GM21360 (cell line): ENCODE results near the gene KRT7.
A peak's percentile ranks its signal among the peaks of the same experiment; 100 is the strongest.
"Not testable (repeated sequence)": the region's sequence is repeated elsewhere in the genome, so short reads cannot be mapped to it uniquely, and the experiment has no call there.

Experiments
- ATAC-seq: cut with Tn5 transposase; IDR thresholded peaks from one replicate; pipeline ENCODE4 v1.9.1; 2021; ENCODE audit warnings: mild to moderate bottlenecking, moderate library complexity; ENCODE audit not compliant: unreplicated experiment

KRT7 gene

DNA sequence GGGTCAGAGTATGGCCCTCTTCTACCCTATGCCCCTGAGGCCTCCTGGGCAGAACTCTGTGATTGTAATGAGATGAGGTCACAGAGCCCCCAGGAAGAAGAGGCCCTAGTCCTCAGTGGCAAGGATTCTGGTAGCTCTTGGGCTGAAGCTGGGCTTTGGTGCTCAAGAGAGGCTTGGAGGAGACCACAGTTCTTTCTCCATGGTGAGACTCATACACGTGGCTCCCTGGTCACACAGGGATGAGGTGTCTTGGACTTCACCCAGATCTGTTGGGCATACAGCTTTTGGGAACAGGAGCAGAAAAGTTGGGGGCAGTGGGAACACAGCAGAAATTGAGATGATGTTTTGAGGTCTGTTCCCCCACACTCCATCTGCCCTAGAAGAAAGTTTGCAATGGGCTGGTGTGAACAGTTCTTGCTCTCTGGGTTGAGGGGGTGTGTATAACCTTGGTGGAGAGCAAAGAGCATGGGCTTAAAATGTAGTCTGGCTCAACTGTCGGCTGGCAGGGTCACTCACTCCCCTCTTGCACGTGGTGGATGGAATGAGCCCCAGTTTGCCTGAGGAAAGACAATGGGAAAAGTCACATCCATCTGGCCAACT, 41.6 kb downstream of the KRT7 start, which contains the start of gene KRT86:
KRT86 (plus strand) TSS at position 125 of the 600 bp plus-strand sequence. CDS start 27,272 bp downstream, outside the sequence.
- ATAC-seq, result no peak

DNA sequence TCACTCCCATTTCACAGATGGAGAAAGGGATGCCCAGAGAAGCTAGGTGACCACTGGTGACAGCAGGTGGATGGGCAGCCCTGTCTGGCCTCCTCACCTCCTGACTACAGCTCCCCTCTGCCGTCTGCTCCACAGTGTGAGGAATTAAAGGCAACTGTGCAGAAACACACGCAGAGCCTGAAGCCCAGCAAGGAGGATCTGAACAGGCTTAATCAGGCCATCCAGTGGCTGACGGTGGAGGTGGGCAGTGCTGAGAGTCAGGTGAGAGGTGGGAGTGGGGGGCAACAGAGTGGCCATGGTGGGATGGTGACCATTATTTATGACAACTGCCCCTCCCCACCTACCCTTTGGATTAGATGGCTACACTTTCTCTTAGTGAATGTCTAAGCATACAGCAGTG, 42.6 kb downstream of the KRT7 start:
- ATAC-seq, result no peak

DNA sequence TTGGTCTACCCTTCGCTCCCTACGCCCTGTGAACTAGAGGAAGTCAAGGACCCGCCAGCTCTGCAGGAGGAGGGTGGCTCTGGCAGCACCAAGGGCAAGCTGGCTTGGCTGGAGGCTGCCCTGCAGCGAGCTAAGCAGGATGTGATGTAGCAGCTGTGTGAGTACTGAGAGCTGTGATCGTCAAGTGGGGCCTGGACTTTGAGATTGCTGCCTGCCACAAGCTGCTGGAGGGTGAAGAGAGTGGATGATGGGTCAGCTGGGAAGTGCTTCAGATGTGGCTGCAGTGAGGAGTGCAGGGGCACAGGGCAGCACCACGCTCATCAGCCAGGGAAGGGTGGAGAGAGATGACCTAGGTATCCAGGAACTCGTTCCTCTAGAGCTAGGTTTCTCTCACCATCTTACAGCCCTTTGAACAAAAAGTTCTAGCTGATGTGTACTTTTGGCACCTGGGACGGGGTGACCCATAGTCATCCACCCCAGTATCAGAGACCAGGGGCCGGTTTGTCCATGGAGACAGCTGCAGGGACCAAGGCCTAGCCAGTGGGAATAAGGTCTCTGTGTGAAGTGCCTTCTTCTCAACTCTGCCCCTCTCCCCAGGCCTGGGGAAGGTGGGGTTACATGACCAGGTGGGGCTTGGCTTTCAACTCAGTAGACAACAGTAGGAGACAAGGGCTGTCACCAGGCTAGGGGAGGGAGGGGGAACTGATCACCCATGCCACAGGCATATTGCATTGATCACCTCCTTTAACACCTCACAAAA, 44.6 kb downstream of the KRT7 start:
- no peak for ATAC-seq

DNA sequence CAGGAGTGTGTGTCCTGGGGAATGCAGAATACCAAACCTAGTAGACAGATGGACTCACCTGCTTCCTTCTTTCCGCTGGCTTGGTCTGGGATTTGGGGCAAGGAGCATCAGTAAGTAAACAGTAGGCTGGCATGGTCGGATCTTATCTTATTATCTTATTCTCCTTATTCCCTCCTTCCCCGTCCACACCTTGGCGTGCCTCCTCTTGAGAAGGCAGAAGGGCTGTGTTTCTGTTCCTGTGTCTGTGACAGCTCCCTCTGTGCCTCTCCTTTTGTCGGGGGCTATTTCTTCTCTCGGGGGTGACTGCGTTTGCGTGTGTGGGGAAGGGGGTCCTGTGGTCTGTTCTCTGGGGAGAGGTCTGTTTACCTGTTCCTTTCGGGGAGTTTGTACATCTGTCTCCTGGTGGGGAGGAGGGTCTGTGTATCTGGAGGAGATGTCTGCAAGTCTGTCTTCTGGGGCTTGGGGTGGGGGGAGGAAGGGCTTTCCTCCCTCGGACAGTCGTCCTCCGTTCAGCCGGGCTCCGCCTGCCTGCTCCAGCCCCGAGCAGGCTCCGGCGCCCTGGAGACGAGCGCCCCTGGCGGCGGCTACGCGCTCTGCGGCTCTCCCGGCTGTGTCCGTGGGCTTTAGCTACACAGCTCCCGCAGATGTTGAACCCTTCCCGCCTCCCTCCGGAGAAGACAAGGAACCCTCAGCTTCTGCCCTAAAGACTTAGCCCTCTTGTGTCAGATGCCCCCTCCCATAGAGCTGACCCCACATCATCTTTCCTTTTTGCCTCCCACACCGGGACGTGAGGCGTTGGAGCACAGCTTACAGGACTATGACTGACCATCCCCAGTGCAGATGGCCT, 45.8 kb downstream of the KRT7 start:
- no peak for ATAC-seq

DNA sequence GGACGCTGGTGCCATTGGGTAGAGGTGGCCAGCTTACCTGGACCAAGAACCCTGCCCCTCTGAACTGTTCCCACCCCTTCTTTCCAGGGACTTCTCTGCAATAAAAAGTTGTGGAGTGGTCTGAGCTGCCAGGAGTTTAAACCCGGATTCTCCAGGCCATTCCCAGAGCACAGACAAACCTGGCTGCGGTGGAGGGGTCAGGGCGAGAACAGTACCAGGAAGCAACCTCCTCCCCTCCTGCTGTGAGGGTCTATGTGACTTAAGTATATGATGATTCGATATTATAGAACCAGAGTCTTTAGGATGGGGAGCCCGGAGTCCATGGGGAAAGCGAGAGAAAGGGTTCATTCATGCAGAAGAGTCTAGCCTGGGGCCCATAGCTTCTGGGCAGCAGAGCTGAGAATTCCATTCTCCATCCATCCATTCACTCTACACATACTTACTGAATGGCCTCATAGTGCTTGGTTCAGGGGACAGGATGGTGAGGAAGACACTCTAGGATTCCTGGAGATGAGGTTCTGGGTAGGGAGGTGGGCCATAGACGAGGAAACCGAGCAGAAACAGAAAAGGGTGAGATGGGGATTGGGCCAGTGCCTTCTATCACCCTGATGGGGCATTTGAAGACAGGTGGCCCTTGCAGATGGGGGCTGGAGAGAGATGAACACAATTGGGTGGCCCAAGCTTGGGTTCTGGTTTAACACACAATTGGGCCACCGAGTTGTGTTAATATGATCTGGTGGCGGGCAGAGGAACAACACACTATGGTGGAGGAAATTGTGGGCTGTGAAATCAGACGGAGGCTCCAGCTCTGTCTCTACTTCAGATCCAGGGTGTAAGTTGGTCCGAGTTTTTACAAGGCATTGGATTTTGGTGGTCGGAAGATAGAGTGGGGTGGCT, 46.6 kb downstream of the KRT7 start:
- ATAC-seq, result no peak

DNA sequence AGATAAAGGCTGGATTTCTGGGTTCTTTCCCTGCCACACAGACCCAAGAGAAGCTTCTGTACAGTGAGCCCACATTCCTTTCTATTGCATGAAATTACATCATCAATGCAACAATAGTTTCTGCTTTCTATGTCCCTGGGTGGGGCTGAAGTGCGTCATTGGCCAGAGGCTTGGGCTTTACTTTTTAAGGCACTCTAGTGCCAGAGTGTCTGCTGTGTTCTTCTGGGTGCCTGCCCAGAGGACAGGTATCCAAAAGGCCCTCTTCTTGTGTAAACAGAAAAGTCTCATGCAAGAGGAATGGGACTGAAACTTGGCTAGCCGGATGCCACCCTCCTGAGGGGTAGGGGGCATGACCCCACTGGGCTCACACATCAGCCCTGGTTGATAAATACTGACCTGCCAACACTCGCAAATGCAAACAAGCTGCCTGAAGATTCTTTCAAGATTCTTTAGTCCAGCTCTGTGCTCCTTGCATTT, 47.3 kb downstream of the KRT7 start:
- ATAC-seq, result no peak

DNA sequence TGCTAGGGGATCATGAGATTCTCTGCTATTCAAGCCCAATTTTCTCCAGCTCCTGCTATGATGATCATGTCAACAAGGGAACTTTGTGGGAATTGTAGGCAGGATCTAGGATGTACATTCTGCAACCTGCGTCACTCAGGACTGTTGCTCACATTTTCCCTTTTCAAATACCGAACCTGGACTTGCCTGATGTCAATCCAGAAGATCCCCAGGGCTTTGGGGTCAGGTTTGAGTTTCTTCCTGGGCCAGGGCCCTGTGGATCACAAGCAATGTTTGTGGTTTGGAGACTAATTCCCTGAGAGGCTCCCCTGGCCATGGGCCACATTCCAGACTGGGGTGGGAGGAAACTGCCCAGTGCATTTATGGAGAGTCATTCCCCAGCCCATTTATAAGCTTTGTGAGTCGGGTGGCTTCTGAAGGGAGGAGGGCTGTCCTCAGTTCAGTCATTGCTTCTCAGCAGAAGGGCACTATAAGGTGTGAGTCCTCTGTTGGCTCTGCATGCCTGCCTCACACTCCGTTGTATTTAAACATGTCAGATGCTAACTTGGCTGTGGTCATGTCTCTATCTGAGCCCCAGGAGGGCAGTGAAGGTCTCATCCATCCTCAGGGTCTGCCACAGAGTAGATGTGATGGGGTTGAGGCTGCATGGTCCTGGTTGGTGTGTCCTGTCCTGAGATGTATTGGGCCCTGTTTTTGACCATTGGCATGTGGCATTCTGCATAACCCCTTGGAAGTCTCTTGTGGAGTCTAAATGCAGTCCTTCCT, 47.9 kb downstream of the KRT7 start:
- no peak for ATAC-seq

DNA sequence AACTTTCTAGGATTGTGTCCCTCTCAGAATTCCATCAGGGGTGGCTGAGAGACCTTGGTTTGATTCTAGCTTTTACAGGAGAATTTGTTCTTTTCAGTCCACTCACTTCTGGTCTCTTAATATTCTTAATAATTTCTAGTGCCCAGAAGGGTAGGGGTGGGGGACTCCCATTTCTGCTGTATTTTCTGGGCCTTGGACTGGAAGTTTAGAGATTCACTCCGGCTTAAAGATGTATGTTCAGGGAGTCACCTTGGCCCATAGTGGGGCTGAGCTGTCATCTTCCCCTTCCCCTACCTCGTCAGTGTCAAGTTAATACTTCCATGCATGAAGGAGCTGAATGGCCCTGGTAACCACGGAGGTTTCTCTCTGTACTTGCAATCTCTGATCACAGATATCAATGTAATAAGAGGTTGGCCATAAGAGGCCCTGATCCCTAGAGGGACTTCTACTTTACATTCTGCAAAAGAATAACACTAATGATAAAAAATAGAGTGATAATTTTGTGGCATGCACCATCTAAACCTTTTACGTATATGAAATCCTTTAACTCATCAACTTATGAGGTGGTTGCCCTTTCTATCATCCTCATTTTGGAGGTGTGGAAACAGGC, 51.6 kb downstream of the KRT7 start:
- ATAC-seq, result no peak

DNA sequence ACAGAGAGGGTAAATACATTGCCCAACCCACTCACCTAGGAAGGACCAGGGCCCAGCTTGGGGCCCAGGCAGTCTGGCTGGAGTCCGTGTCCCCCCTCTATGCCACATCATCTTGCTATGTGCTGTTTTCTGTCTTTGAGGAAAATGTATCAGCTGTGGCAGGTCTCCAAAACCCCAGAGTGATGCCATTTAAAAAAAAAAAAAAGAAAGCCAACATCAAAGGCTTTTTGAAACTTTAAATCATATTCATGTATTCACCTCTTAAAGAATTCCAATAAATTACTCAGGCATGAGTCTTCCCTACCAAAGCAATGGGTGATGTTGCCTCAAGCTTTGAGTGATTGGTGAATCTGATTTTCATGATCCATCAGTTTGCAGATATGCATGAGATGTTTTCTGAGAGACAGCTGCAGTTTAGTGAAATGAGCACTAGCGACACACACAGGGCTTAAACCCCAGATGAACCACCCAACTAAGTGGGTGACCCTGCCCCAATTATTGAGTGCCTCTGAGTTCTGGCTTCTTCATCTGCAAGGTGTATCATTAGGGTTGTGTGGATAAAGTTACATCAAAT, 52.2 kb downstream of the KRT7 start:
- ATAC-seq, result no peak

DNA sequence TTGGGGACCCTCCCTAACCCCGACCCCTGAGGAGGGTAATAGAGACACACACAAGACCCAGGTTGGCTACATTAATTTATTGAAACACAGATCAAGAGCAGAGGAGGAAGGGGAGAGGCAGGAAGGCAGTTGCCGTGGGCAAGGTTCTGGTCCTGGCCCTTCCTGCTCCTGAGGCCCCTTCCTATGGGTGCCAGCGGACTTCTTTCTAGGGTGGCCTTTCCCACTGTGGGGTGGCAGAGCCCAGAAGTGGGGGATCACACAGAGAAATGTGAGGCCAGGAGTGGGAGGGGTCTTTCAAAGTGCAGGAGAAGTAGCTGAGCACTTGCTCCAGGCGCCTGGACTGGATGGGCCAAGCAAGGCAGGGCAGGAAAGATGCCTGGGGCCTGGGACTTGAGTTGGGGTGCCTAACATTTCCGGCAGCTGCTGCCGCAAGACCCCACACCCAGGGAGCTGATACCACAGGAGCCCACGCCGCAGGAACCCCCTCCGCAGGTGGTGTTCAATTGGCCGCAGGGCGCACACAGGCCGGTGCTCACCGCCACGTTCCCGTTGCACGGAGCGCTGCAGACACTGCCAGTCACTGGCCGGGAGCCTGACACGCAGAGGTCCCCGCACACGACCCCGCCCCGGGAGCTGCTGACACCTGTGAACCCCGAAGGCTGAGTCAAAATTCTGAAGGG, 52.9 kb downstream of the KRT7 start:
- no peak for ATAC-seq

DNA sequence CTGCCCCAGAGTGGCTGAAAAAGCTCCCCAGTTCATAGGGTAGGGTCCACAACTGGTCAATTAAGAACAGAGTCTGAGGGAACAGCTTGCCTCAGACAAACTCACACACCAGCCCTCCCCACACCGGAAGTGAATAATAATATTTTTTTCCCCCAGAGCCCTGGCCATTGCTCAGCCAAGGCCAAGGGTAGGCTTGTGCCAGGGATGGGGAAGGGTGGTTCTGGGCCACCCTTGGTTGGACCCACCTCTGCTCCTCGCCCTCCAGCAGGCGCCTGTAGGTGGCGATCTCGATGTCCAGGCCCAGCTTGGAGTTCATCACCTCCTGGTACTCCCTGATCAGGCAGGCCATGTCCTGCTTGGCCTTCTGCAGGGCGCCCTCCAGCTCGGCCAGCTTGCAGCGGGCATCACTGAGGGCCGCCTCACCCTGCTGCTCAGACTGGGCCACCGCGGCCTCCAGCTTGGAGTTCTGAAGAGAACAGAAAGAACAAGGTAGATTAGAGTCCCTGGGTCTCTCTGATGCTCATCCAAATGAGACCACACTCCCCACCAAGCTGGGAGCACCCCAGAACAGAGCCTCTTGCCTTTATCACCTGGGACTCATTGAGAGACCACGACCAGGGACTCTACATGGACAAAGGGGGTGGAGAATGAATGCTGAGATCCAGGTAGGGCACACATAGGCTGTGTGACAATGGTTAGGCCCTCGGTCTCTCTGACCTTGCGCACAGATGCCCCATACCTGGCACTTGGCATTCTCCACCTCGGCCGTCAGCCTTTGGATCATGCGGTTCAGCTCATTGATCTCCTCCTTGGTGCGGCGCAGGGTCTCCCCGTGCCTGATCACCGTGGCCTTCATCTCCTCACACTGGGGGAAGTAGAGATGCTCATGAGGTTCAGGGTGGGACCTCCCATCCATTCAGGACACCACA, 54.1 kb downstream of the KRT7 start:
- ATAC-seq, result not testable (repeated sequence)

DNA sequence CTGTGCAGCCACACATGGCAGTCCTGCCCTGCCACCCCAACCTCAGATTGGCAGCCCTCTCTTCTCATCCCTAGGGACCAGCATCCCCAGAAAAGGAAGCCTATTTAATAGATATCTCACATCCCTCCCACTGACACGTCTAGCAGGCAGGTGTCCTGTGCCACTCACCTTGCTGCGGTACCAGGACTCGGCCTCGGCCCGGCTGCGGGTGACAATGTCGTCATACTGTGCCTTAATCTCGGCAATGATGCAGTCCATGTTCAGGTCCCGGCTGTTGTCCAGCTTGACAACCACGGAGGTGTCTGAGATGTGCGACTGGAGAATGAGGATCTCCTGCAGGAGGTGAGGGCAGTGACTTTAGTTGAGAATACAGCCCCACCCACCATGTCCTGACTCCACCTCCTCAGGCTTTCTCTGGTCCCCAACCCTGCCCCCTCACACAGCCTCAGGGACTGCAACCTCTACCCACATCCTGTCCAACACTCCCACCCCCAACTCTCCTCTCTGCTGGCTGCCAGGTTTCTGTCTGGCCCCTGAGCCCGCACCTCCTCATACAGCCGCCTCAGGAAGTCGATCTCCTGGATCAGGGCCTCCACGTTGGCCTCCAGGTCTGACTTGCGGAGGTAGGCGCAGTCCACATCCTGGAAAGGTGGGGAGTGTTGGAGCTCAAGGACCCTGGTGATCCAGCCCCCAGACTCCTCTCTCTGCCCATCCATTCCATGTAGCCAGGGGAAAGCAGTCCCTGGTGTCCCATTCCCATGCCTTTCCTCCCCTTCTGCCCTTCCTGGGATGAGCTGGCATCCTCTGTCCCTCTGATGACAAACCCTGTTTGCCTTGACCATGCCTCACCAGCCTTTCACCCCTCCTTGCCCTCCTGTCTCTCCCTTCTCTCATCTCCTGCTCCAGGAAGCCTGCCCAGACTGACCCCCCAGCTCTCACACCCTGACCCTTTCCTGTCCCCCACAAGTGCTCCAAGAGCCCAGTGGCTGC, 55.1 kb downstream of the KRT7 start:
- ATAC-seq, result peak; percentile 75

DNA sequence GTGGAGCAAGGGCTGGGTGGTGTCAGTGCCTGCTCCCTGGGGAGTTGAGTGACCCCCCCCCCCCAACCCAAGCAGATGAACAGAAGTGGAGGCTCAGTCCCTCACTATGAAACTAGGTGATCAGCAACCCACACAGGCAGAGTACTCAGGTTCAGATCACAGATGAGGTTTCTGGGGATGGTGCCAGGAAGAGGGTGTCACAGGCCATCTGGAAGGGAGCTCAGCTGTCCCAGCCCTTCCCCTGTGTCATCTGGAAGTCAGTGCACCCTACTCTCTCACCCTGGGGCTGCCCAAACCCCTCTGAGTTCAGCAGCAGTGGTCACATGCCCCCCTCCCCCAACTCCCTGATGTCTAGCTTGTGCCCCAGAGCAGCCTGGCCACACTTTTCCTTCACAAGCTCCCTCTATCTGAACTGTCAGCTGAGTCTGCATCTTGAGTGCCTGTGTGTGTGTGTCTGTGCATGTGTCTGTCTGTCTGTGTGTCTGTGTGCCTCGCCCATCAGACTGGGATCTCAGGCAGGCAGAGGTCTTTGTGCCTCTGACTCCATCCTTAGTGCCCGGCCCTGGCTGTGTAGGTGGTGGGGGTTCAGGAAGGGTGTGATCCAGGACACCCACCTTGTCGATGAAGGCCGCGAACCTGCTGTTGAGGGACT, 57.6 kb downstream of the KRT7 start:
- ATAC-seq, result not testable (repeated sequence)

DNA sequence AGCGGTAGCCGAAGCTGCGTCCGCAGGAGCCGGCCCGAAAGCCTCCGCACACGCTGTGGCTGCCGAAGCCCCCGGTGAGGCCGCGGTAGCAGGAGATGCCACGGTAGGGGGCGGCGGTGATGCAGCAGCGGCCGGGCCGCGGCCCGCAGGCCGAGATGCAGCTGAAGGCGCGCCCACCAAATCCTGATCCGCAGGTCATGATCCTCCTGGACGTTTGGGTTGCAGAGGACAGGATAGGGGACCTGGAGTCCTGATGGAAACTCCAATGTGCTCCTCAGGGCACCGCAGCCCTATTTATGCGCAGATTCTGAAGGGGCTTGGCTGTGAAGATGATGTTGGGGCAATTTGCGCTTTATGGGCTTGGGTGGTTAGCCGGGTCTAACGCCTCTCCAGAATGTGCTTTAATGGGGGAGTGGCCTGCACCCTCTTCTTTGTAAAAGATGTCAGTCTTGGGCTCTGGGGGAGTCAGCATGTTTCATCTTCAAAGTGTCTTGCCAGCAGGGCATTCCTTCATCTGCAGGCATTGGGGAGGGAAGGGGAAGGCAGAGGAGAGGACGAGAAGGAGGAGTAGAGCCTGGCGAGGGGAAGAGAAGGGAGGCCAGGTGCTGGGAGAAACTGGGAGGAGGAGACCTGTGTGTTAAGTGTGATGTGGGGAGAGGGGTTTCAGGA, 58.4 kb downstream of the KRT7 start, which contains the start of gene KRT81:
KRT81 (minus strand) TSS at position 268 of the 669 bp plus-strand sequence; CDS start at position 199, 69 bp downstream.
- no peak for ATAC-seq

DNA sequence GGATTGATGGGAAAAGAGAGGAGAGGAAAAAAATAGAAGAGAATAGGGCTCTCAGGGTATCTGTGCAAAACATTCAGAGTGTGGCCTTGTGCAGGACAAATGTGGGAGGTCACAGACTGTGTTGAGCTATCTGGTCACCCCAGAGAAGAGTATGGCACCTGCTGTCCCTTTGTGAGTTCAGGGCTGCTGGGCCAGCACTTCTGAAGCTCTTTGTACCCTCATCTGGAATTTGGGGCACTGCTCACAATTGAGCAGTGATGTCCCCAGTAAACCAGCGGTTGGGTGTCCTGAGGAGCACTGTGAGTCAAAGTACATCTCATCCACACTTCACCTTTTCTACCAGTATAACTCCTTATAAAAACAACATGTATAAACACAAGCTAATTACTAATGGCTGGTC, 60.9 kb downstream of the KRT7 start:
- ATAC-seq, result no peak
